Fibroblast of peridontal ligament (primary cell): ENCODE data around the gene TRIM54.
"Not testable (repeated sequence)": the region's sequence is repeated elsewhere in the genome, so short reads cannot be mapped to it uniquely, and the experiment has no call there.

Experiments used
- DNase-seq: peaks from one replicate; pipeline ENCODE4 v3.0.0-alpha.2; 2010; ENCODE audit errors: extremely low read depth

Gene TRIM54

DNA sequence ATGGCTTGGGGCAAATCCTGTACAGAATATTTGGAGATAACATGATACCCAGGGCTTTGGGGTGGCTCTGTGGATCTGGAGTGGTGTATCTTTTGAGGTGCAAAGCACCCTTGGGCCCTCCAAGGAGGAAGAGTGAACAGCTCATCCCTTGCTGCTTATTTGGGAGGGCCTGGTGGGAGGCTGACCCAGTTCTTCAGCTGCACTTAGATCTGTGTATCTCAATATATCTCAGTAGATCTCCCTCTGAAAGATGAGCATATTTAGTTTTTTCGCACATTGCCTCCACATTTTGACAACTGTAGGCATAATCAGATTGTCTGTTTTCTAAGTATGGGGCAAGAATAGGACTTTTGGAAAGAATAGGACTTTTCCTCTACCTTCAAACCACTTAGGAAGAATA is 2.8 kb downstream of the TRIM54 start:
- no peak for DNase-seq

- no peak for DNase-seq
Observed at GRCh38 chr2:27285481-27285880, 3.3 kb downstream of the TRIM54 start.

- no peak for DNase-seq
Observed at GRCh38 chr2:27288610-27289009, 6.4 kb downstream of the TRIM54 start.

- DNase-seq, result no peak
Observed at GRCh38 chr2:27290549-27290948, 8.3 kb downstream of the TRIM54 start.

DNA sequence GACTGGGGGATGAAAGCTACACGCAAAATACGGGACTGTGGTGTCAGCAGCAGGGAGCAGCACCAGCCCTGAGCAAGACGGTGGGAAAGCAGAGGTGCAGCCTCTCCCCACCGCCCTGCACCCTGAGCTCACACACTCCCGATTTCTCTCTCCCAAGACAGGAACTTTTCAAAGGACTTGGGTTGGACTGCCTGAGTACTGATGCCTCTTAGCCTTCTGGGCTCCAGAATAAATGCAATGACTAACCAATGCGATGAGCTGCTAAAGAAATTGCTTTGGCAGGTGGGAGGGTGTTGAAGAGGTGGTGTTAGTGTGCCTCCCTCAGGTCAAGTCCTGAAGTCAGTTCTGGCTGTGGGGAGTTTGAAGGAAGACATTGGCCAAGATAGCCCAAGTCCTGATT is 9.6 kb downstream of the TRIM54 start:
- no peak for DNase-seq

GRCh38 chr2:27294928-27295327 is 12.7 kb downstream of the TRIM54 start:
- DNase-seq, result no peak

DNA sequence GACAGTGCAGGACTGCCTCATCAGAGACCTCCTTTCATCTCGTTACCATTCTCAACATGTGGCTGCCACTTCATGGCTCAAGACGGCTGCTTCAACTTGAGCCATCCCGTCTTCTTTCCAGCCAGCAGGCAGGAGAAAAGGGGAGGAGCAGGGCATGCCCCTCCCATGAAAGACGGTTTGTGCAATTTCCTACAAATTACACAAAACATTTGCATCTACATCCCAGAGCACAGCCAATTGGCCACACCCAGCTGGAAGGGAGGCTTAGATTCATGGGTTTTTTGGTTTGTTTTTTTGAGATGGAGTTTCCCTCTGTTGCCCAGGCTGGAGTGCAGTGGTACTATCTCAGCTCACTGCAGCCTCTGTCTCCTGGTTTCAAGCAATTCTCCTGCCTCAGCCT is 14.3 kb downstream of the TRIM54 start:
- DNase-seq, result peak; percentile 20

DNA sequence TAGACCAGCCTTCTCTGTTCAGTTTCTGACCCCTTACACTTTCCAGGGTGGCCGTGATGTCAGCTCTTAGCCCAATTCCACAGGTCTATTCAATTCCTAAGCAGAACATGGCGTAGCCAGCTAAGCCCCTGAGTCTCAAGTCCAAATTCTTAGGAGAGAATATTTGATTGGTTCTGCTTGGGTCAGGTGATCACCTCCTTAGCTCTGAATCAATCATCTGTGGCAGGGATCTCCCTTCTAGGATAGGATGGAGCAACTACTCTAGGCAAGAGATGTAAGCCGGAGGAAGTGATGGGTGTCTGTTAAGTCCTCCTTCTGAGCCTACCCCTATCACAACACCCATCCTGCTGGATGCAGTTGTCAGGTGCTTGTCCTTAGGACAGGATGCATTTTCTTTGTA is 15.0 kb downstream of the TRIM54 start:
- no peak for DNase-seq

GRCh38 chr2:27298391-27299080 is 16.3 kb downstream of the TRIM54 start:
- no peak for DNase-seq

DNA sequence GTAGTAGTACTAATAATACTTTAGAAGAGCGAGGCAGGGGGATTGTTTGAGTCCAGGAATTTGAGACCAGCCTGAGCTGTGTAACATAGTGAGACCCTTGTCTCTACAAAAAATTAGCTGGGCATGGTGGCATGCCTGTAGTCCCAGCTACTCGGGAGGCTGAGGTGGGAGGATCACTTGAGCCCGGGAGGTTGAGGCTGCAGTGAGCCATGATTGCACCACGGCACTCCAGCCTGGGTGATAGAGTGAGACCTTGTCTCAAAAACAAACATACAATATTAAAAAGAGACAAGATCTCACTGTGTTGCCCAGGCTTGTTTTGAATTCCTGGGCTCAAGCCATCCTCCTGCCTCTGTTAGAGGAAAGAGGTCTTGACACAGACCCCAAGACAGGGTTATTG is 18.4 kb downstream of the TRIM54 start:
- not testable (repeated sequence) for DNase-seq

DNA sequence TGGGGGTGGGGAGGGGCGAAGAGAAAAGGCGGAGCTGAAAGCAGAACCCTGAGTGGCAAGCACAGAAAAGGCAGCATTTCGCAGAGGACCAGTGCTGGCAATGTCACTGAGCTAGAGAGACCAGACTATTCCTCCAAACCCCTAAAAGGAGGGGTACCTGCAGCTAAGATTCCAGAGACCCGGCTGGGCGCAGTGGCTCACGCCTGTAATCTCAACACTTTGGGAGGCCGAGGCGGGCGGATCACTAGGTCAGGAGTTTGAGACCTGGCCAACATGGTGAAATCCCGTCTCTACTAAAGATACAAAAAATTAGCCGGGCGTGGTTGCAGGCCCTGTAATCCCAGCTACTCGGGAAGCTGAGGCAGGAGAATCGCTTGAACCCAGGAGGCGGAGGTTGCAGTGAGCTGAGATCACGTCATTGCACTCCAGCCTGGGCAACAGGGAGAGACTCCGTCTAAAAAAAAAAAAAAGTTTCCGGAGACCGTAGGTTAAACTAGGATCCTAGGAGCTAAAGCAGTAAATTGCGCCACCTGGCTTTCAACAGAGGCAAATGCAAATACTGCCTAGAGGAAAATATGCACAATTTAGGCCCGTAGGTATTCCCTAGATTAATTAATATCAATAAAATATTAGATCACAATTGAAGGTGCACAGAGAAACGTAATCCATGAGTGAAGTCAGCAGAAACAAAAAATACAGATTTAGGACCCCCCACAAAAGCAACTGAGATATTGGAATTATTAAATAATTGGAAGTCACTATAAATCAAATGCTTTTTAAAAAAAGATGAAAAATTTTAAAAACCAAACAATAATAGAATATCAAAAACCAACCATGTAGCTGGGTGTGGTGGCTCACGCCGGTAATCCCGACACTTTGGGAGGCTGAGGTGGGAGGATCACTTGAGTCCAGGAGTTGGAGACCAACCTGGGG is 21.1 kb downstream of the TRIM54 start:
- DNase-seq, result peak; percentile 79

DNA sequence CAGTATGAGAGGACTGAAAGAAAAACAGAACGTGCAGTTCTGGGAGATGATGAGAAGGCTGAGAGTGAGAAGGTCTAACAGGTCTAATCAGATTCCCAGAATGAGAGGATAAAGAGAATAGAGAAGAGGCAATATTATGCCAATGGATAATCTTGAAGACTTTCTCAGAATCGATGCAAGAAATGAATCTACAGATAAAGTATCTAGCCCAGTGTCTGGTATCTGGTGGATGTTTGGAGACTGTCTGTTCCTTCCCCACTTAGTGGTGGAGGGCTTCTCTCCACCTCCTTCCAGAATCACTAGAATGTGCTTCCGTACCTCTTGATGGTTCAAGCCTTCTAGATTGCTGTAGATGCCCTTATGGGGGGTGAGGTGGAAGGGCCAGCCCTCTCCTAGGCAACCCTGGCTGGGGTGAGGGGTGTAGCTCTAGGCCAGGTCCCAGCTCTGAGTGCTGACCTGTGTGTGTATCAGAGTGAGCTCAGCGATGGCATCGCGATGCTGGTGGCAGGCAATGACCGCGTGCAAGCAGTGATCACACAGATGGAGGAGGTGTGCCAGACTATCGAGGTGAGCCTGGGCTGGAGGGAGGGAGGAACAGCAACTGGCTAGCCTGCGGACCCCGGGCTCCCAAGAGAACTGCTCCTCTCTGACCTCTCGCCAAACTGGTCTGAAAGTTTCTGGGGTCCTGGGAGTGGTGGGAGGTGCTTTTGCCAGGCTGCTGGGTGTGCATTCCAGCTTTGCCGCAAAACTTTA is 22.4 kb downstream of the TRIM54 start:
- DNase-seq, result no peak

- DNase-seq, result no peak
Observed at GRCh38 chr2:27305516-27305915, 23.3 kb downstream of the TRIM54 start.

DNA sequence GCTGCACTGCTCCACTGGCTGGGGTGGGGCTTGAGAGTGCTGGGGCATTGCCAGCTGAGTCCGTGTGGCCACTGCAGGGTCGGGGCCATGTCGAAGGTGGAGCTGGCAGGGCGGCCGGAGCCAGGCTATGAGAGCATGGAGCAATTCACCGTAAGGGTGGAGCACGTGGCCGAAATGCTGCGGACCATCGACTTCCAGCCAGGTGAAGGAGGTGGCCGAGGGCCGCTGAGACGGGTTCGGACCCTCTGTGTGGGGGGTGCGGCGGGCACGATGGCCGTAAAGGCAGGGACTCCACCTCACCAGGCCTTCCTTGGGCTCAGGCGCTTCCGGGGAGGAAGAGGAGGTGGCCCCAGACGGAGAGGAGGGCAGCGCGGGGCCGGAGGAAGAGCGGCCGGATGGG is 23.9 kb downstream of the TRIM54 start:
- DNase-seq, result no peak

GRCh38 chr2:27306573-27307286 is 24.5 kb downstream of the TRIM54 start:
- no peak for DNase-seq

GRCh38 chr2:27307287-27307544 is 25.0 kb downstream of the TRIM54 start:
- no peak for DNase-seq

DNA sequence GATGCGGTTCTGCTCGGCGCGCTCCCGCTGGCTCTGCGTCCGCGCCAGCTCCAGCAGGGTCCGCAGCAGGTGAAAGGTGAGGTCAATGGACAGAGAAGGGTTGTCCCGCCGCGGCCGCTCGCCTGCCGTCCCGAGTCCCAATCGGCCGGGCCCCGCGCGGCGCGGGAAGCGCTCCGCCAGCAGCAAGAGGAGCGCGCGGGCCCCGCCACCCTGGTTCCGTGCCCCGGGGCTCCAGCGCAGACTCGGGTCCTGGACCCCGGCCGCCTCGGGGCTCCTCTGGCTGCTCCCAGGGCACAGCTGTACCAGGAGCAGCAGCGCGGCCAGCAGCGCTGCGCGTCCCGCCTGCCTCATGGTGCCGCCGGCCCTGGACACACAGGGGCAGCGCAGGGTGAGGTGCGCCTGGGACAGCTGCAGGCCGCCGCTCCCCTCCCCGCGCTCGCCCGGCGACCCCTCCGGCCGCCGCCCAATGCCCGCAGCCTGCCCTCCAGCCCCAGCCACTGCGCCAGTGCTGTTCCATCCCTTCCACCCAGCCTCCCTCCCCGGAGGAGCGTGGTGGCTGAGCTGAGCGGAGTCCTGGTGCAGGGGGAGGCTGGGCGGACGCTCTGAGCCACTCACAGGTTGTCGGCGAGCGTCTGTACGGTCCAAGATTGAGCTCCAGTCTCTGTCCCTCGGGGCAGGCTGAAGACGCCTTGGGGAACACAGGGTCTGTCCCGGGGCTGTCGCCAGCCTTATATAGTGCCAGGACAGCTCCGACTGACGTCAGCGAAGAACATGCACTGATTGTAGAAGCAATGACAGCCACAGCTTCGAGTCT is 25.5 kb downstream of the TRIM54 start:
- DNase-seq, result no peak

DNA sequence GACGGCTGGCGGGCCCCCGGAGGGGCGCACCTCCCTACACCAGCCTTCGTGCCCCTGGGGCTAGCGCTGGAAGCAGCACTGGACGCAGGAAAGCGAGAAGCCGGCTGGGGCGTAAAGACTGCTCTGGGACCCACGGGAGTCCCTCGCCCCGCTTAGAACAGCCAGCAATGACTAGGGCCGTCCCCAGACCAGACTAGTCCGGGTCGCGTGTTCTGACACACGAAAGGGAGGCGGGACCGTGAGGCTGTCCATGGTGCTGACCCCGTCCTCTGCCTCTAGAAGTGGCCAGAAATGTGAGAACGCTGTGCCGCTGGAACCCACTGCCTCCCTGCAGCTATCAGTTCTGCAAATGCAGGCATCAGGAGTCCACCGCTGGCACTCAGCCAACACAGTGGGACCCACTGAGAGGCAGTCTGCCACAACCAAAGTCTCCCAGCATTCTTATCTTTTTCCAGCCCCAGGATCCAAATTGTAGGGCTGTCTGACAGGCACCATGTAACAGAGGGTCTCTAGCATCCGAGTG is 26.2 kb downstream of the TRIM54 start, which contains the start of gene UCN:
UCN (minus strand) TSS at position 87 of the 523 bp plus-strand sequence. CDS start 550 bp downstream, outside the sequence.
- DNase-seq, result peak; percentile 32

- DNase-seq, result no peak
Observed at GRCh38 chr2:27309651-27310050, 27.4 kb downstream of the TRIM54 start.

DNA sequence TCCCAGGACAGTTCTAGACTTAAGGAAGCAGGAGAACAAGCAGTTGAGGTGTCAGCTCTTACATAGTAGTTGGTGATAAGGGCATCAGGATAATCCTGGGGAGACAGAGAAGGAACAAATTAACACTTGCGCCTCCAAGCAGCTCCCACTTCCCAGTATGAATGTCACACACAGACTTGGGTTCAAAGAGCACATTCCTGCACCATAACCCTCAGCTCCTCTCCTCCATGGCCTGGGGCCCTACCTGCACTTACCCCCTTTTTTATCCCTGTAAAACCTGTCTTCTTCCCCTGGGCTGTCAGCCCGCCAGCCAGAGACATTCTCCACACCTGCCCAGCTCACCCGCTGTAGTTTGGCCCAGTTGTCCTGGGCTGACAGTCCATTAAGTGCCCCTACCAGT is 29.9 kb downstream of the TRIM54 start:
- DNase-seq, result no peak
